GM19452 (cell line): ENCODE measurements around the gene IPPK.

ENCODE experiments used
- ATAC-seq: cut with Tn5 transposase; IDR thresholded peaks from one replicate; pipeline ENCODE4 v1.9.1; 2021; ENCODE audit not compliant: unreplicated experiment

The IPPK gene

DNA sequence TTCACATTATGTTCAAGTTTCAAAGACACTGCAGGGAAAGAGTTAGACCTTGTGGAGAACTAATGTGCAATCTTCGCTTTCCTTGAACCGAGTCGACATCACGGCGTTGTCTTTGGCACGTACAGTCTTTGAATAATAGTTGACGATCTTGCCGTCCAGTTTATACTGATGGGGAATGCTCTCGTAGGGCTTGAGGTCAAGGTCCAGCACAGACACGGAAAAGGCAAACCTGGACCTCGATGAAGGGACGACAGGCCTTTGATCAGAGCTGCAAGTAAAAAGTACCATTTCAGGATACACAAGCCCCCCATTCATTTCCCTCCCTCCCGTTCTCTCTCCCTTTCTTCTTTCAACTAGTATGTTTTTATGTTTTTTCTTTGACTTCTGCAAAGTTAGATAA lies 54.1 kb downstream of the IPPK start:
- no peak for ATAC-seq

- no peak for ATAC-seq
These were observed 55.0 kb downstream of the IPPK start for GRCh38 chr9:92614763-92615461.

DNA sequence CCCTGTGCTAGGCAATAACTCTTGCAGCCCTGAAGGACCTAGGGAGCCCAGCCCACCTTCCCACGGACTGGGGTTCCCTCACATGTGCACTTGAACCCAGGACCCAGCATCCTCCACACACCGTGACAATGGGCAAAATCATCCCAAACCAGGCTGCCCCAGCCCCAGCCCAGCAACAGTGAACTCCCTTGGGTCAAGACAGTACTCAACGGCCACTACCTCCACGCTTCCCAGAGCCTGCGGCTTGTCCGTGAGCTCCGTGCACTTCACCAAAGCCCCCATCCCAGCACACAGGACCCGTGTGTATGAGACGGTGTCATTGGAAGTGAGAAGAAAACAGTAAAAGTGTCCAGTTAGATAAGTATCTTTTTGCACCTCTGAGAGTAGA lies 55.8 kb downstream of the IPPK start:
- no peak for ATAC-seq

DNA sequence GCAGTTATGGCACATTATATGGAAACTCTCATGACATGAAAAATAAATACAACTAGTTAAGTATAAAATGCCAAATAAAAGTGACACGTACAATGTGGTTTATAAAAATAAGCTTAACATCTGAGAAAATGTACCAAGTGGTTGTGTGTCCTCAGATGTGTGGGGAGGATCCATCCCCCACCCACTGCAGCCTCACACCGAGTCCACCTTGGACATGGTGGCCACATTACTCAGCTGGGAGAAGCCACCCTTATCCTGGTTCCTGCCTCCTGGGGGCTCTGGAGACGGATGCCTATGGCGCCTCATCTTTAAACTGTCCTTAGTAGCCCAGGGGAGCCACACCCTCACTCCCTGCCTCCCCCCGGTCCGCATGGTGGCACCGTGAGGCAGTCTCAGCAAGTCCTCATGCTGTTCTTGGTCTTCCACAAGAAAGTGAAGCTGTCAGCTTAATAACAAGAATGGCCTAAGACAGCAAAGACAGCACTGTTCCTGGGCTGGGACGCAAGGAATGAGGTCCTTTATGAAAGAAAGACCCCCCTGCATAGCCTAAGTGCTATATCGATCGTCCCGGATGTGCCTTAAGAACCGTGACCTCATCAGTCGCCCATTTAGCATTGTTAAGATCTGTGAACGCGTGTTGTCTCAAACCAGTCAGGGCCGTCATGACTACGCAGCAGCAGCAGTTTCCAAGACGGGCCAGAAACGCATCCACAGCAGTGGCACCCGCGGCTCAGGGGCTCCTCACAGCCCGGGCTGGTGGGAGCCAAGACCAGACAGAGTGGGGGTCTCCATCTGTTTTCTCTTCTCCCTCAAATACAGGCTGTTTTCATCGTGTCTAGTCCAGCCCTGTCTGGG lies 56.4 kb downstream of the IPPK start:
- ATAC-seq: no peak

- ATAC-seq: no peak
These were observed 57.1 kb downstream of the IPPK start for GRCh38 chr9:92612816-92613215.

GRCh38 chr9:92612292-92612691 lies 57.6 kb downstream of the IPPK start:
- ATAC-seq: no peak

GRCh38 chr9:92611621-92612285 lies 58.2 kb downstream of the IPPK start:
- ATAC-seq: no peak

DNA sequence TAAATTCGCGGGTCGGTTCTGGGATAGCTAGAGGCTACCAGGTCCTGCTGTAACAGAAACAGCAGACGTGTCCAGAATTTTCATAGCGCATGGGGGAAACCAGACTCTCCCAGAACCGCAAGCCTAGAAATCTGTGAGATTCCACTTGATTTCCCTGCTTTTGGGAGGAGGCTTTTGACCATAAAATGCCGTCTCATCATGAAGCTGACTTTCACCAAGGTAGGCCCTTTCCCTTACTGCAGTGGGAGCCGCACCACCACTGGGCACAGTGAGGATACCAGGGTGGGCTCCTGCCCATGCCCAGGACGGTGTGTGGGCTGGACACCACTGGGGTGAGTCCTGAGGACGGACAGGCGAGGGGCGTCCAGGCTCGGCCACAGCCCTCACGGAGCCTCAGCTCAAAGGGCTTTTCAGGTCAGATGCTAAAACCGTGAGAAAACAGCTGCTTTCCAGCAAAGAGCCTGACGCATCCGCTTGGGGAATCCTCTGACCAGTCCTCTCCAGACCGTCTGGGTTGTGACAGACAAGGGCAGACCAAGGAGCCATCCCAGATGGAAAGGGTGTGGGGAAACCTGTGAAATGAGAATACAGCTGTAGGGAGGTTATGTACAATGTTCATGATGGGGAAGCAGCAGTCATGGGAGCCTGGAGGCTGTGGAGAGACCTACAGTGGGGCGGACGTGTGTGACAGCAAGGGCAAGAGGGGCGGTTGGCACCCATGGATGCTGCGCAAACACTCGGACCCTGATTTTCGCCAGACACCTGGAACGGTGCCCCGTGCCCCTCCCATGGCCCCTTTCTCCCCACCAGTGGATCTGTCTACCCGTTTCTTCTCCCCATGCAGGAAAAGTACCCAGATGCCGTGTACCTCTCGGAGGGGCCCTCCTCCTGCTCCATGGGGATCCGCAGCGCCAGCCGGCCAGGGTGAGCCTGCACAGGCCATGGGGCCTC lies 59.2 kb downstream of the IPPK start:
- no peak for ATAC-seq

- no peak for ATAC-seq
These were observed 61.0 kb downstream of the IPPK start for GRCh38 chr9:92608909-92609445.

GRCh38 chr9:92608241-92608908 lies 61.6 kb downstream of the IPPK start:
- no peak for ATAC-seq

DNA sequence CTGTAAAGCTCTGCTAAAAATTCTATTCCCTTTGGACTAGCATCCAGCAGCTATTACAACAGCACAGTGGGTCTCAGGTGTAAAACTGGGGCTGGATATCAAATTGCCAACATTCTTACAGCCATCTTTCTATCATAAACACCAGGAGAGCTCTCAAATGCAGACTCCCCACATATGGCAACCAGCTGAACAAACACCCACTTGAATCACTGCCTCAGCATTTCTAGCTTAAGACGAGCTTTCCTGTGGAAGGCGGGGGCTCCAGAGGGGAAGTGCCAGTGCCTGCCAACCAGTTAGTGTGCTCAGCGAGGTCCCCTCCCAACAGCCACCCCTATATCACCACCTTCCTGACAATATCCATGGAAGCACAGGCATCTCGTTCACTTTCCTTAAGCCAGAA lies 62.2 kb downstream of the IPPK start:
- ATAC-seq: no peak

GRCh38 chr9:92607088-92607487 lies 62.8 kb downstream of the IPPK start:
- no peak for ATAC-seq

GRCh38 chr9:92605224-92605623 lies 64.7 kb downstream of the IPPK start:
- ATAC-seq: no peak

GRCh38 chr9:92603990-92604389 lies 65.9 kb downstream of the IPPK start:
- no peak for ATAC-seq

- no peak for ATAC-seq
These were observed 66.8 kb downstream of the IPPK start for GRCh38 chr9:92603100-92603499.

DNA sequence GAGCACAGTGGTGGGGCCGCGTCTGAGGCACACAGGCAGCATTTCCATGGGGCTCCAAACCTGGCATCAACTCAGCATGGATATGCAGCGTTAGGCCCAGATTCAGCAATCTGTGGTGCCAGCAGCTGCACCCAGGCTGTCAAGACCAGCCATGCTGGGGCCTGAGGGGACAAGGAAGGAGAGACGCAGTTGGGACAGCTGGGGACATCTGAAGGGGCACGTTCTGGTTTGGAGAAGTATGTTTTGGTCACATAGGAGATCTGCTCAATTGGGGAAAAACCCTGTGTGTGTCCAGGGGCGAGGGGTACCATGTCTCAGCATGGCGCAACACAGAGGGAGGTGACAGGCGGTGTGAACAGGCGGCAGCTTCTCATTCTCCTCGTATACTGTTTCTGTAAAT lies 67.5 kb downstream of the IPPK start:
- no peak for ATAC-seq

DNA sequence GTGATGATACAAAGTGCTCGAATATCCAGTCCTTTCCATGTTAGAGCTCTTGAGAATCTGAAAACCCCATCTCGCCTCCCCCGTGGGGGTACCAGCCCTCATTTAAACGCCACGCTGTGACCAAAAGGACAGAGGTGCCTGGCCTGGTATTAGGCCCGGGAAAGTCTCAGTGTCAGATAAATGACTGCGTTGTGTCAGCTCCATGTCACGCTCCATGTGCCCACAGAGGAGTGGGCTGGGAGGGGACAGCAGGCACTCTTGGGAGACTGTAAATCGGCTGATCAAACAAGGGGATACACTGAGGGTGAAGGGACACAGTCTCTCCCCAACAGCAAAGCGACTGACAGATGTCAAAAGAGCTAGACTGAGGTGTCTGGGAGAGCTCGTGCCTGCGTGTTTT lies 68.5 kb downstream of the IPPK start:
- no peak for ATAC-seq

- ATAC-seq: no peak
These were observed 69.3 kb downstream of the IPPK start for GRCh38 chr9:92600462-92601261.

GRCh38 chr9:92599938-92600461 lies 69.9 kb downstream of the IPPK start:
- ATAC-seq: no peak
